ENCODE results near the gene CREB3L2.

The CREB3L2 gene

DNA sequence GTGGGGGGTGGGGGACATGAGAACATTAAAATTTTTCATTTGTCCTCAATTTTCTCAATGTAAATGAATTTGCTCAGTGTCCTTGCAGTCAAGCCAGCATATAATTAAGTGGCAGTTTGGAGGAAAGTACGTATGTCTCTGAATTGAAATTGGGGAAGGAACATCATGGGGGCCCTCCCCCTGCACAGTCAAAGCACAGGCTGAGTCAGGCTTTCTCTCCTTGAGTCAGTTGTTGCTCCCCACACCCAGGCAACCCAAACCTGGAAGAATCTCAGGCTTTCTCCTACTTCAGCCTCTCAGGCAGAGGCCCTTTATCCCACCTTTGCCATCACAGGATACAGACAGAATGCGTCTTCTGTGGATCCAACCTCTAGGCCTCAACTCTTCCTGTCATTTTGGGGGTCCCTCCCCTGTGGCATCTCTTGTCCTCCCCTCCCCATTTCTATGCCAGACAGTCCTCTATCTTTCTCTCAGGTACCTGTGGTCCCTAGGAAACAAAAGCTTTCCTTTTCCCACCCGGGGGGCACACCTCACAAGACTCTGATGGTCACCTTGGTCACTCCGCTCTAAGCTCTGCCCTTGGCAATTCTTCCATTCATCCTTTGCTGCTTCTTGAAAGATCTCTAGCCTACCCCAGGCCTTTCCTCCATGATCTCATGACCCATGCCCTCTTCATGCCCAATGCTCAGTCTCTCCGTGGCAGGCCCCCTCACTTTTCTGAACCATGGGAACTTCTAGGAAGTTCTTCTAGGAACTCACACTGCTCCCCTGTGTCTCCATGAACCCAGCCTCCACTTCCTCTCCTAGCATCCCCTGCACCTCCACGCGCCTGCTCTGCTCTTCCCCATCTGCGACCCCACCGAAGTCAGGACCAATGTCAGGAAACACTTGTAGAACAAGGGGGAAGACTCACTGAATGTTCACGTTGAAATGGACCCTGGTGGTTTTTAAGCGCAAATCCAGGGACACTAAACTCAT, 40.4 kb downstream of the CREB3L2 start:
- TF ChIP-seq ZFX (IDR thresholded peaks at IDR 0.05; ENCODE audit: borderline replicate concordance), result no peak
- TF ChIP-seq, protein P1, sequence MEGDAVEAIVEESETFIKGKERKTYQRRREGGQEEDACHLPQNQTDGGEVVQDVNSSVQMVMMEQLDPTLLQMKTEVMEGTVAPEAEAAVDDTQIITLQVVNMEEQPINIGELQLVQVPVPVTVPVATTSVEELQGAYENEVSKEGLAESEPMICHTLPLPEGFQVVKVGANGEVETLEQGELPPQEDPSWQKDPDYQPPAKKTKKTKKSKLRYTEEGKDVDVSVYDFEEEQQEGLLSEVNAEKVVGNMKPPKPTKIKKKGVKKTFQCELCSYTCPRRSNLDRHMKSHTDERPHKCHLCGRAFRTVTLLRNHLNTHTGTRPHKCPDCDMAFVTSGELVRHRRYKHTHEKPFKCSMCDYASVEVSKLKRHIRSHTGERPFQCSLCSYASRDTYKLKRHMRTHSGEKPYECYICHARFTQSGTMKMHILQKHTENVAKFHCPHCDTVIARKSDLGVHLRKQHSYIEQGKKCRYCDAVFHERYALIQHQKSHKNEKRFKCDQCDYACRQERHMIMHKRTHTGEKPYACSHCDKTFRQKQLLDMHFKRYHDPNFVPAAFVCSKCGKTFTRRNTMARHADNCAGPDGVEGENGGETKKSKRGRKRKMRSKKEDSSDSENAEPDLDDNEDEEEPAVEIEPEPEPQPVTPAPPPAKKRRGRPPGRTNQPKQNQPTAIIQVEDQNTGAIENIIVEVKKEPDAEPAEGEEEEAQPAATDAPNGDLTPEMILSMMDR (IDR thresholded peaks at IDR 0.05), result no peak
- no peak overlapping the region for H3K27ac ChIP-seq

DNA sequence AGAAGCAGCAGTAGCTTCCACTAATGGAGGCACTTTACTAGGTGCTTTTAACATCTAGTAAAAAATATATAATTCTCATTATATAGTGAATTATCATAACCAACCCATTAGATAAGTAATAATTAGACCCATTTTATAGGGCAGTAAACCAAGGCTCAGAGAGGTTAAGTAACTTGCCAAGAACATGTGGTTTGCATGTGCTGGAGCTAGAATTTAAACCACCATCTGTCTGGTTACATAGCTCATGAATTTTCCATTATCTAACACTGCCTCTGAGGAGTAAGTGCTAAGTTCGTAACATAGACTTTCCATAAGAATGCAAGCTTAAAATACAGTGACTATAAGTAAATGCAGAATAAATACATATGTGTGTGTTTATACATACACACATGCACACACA, 41.9 kb downstream of the CREB3L2 start:
- TF ChIP-seq, protein P1 (IDR thresholded peaks at IDR 0.05), result no peak
- no peak for TF ChIP-seq ZFX (IDR thresholded peaks at IDR 0.05; ENCODE audit: borderline replicate concordance)
- no peak overlapping the region for H3K27ac ChIP-seq

DNA sequence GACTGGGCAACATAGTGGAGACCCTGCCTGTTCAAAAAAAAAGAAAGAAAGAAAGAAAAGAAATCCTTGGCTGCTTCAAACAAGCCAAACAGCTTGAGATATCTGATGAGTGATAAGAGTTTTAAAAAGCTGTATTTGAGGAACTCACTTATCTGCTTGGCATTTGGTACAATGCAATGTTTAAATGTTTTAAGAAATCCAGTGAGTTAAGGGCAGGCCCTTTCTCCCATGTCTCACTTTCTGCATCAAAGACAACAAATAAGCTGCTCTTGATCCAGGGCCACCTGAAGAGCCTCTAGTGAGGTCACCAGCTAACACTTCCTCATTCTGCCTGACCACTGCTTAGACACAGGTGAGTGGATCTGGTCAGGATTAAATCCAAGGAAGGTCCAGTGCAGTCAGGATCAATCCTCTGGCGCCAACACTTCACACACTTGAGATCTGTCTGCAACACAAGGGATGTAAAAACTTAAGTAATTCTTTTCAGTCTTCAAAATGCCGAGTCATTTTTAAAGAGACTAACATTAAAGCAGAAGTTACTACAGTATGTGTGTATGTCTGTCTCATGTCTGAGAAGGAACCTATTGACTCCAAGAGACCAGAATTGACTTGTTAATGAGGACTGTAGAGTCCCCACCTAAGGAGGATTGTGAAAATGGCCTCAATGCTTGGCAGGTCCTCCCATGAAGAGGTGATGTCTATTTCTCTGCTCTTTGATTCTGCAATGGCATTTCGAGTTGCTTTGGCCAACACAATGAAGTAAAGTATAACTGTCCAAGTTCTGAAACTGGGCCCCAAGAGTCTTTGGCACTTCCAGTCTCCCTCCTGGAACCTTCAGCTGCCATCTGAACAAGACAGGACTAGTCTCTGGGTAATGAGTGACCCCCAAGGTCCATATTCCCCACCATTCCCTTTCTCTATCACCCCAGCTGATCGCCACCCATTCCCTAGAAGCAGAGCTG, 43.1 kb downstream of the CREB3L2 start:
- no peak overlapping the region for H3K27ac ChIP-seq

DNA sequence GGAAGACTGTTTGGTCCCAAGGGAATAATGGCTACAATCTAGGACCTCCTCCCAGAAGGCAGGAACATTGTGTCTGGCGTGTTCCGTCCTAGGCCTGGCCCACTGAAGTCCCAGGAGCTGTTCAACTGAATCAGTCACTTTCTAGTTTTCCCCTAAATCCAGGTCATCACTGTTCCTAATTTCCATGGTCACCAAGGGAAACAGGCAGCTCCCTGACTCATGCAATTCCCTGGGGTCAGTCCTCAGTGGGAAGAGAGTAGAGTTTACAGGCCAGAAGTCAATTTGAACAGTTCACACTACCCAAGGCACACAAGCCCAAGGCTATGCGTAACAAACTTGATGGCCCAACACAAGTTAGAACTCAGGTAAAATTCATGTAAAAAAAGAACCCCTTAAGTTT, 44.0 kb downstream of the CREB3L2 start:
- TF ChIP-seq ZFX (IDR thresholded peaks at IDR 0.05; ENCODE audit: borderline replicate concordance), result no peak
- TF ChIP-seq, protein P1 (IDR thresholded peaks at IDR 0.05), result no peak

More for the DNA sequence above, 43.1 kb downstream of the CREB3L2 start:
- TF ChIP-seq ZFX (IDR thresholded peaks at IDR 0.05; ENCODE audit: borderline replicate concordance), result no peak
- TF ChIP-seq, protein P1 (IDR thresholded peaks at IDR 0.05), result no peak

DNA sequence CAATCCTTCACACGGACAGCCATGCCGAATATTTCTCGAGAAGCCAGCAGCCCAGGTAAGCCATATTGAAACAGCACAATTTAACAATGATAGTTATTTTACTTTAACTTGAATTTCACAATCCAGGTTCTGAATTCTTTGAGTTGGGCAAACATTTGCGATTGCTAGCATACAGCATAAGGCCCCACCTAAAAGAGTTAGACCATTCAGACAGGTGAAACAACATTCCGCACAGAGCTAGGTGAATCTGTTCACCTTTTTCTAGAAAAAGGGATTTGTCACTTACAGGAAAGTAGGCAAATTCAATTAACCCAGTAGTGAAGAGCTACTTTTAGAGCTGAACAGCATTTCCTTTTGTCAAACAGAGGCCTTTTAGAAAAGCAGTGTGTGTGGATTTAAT, 45.3 kb downstream of the CREB3L2 start:
- TF ChIP-seq, protein P1 (IDR thresholded peaks at IDR 0.05), result no peak
- no peak for TF ChIP-seq ZFX (IDR thresholded peaks at IDR 0.05; ENCODE audit: borderline replicate concordance)
- no peak overlapping the region for H3K27ac ChIP-seq

More for the DNA sequence above, 44.0 kb downstream of the CREB3L2 start:
- no peak overlapping the region for H3K27ac ChIP-seq

DNA sequence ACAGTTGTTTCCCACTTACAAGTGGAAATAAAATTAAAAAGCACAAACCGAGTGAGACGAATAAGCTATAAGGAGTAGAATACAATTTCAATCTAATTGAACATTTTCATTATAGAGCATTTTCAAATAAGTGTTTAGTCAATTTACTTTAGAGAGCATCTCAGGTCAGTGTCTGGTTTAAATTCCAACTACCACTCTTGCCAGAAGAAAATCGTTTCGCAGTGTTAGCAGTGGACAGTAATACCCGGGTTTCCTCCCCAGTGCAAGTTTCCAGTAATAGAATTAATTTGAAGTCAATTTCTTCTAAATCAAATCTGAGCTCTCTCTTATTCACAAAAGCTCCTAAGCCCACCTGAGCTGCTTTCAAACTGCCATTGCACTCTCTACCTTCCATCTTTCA, 45.7 kb downstream of the CREB3L2 start:
- no peak for TF ChIP-seq ZFX (IDR thresholded peaks at IDR 0.05; ENCODE audit: borderline replicate concordance)
- TF ChIP-seq, protein P1 (IDR thresholded peaks at IDR 0.05), result no peak
- no peak overlapping the region for H3K27ac ChIP-seq
